ENCODE data around the gene MAPK4. TPM values are rescaled to one million over a fixed set of nuclear protein-coding genes. Genes with fewer than 3 reads are reported as not detected.

Gene MAPK4
- polyA plus RNA-seq, 1 donor = 1.5 TPM

DNA sequence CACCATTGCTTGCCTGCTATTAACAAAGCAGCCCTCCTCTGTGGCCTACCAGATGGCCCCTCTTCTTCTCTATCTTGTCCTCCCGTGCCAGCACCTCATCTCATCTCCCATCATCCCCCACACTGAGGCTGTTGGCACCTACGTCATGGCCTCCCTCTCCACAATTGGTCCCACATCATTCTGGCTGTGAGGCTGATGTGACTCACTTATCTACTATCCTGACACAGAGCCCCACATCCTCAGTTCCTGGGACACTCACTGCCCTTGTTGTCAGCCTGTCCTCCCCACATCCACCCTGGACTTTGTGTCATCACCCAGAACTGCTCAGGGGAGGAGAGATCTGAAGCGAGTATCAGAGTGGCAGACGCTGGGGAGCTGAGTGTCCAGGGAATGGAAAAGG is 157.0 kb downstream of the MAPK4 start:
- no peak for DNase-seq
- Histone ChIP-seq H3K4me1 (ENCODE audit: control insufficient read depth, insufficient read depth, low read length) (no peaks in the 10 kb centered on the region), H3K4me3 (ENCODE audit: low read length) (no peak overlapping the region), H3K27me3 (ENCODE audit: control insufficient read depth, insufficient read depth, low read length) (no peaks in the 10 kb centered on the region), H3K27ac (ENCODE audit: low read length) (no peak overlapping the region), H3K36me3 (ENCODE audit: control insufficient read depth, insufficient read depth, low read length) (no peaks in the 10 kb centered on the region), H3K9me3 (ENCODE audit: control insufficient read depth, low read depth, low read length) (no peaks in the 10 kb centered on the region)
- WGBS (ENCODE audit: insufficient coverage, low lambda C conversion rate) = 80% methylated on average over 2 of the region's 4 CpGs

DNA sequence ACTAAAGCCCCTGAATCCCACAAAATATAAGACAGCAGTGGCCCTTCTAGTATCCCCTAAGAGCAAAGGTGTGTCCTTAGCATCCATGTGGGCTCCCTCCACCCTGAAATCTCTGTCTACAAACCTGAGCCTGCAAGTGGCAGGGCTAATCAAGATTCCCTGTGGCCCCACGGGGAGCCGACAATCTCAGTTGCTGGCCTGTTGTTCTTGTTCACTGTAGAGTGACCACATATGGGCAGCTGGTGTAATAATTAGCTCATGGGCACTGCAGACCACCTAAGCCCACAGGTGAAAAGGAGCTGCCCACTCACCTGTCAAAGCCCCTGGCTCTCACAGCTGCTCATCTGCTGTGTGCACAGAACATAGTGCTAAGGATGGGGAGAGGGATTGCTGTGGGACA is 157.7 kb downstream of the MAPK4 start:
- no peak for DNase-seq
- Histone ChIP-seq H3K9me3 (ENCODE audit: control insufficient read depth, low read depth, low read length) (no peaks in the 10 kb centered on the region), H3K4me3 (ENCODE audit: low read length) (no peak overlapping the region), H3K27ac (ENCODE audit: low read length) (no peak overlapping the region), H3K36me3 (ENCODE audit: control insufficient read depth, insufficient read depth, low read length) (no peaks in the 10 kb centered on the region), H3K27me3 (ENCODE audit: control insufficient read depth, insufficient read depth, low read length) (no peaks in the 10 kb centered on the region), H3K4me1 (ENCODE audit: control insufficient read depth, insufficient read depth, low read length) (no peaks in the 10 kb centered on the region)
- WGBS (ENCODE audit: insufficient coverage, low lambda C conversion rate) = no CpG with 5 or more reads among the region's 2 CpGs

DNA sequence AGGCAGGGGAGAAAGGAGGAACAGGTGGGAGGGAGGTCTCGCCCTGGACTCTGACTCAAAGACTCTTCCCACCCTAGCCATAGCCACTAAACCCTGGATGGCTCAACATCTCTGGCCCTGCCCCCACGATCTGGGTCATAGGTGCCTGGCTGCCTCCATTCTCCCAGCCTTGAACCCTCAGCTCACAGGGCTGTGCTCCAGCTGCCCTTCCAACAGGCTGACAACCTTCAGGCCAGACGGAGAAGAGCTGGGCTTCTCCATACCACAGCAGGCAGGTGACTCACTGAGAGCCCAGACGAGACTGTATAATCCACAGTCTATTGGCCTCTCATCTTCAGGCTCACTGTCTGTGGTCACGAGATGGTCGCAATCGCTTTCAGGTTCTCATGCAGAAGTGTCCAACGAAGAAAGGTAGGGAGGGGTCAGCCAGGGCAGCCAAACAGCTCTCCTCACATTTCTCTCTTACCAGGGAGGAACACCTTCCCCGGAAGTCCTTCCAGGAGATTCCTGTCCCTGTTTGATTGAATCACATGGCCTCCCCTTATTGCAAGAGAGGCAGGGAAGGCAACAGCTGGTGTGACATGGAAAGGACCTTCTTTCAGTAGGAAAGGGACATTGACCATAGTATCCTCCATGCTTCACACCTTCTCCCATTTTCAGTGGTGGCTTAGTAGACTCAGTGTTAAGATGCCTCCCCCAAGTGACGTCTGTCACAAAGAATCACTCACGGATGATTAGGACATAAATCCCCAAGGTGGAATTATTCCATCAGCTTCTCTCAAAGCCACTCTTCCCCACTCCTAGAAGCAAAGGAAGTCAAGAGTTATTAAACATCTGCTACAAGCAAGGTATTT is 159.8 kb downstream of the MAPK4 start:
- Histone ChIP-seq H3K27ac (ENCODE audit: low read length) (no peak overlapping the region), H3K9me3 (ENCODE audit: control insufficient read depth, low read depth, low read length) (no peaks in the 10 kb centered on the region), H3K27me3 (ENCODE audit: control insufficient read depth, insufficient read depth, low read length) (no peaks in the 10 kb centered on the region), H3K4me3 (ENCODE audit: low read length) (no peak overlapping the region), H3K36me3 (ENCODE audit: control insufficient read depth, insufficient read depth, low read length) (no peaks in the 10 kb centered on the region), H3K4me1 (ENCODE audit: control insufficient read depth, insufficient read depth, low read length) (no peaks in the 10 kb centered on the region)
- WGBS (ENCODE audit: insufficient coverage, low lambda C conversion rate) = no CpG with 5 or more reads among the region's 11 CpGs
- peak in 1 of 2 donors; percentile 53 for DNase-seq

DNA sequence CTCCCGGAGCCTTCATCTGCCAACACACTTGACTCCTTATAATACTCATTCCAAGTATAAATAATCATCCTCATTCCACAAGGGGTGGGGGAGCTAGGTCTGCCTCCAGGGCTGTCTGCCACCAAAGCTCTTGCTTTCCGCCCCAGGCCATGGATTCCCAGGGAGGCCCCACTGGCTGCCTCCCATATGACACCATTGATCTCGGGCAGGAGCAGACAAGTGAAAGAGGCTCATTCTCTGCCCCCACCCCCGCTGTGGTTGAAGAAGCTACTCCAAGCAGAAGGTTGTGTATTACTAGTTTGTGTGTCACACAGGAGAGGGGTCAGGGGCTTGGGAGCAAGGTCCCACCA is 160.4 kb downstream of the MAPK4 start:
- no peaks in the 10 kb centered on the region for H3K9me3 ChIP-seq (ENCODE audit: control insufficient read depth, low read depth, low read length)
- DNase-seq = no peak
- H3K27ac ChIP-seq (ENCODE audit: low read length) = no peak overlapping the region
- H3K4me1 ChIP-seq (ENCODE audit: control insufficient read depth, insufficient read depth, low read length) = no peaks in the 10 kb centered on the region
- H3K27me3 ChIP-seq (ENCODE audit: control insufficient read depth, insufficient read depth, low read length) = no peaks in the 10 kb centered on the region
- WGBS (ENCODE audit: insufficient coverage, low lambda C conversion rate) = no CpG with 5 or more reads among the region's 4 CpGs
- no peak overlapping the region for H3K4me3 ChIP-seq (ENCODE audit: low read length)
- H3K36me3 ChIP-seq (ENCODE audit: control insufficient read depth, insufficient read depth, low read length) = no peaks in the 10 kb centered on the region

DNA sequence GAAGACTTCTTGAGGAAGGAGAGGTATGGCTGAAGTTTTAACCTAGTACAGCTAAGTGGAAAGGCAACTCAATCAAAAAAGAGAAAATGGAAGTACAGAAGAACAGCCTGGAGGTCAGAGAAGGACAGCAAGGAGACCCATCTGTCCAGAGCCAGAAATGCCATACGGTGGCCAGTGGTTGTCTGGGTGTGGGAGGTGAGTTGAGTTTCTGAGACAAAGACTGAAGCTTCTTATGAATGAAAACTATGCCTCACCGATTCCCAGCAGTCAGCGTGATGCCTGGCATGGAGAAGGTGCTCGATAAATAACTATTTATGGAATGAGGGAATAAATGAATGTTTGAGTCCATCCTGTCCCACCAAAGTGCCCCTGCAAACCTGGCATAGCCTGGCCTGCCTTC is 161.1 kb downstream of the MAPK4 start:
- no CpG with 5 or more reads among the region's 4 CpGs for WGBS (ENCODE audit: insufficient coverage, low lambda C conversion rate)
- H3K36me3 ChIP-seq (ENCODE audit: control insufficient read depth, insufficient read depth, low read length) = no peaks in the 10 kb centered on the region
- no peaks in the 10 kb centered on the region for H3K4me1 ChIP-seq (ENCODE audit: control insufficient read depth, insufficient read depth, low read length)
- no peak overlapping the region for H3K4me3 ChIP-seq (ENCODE audit: low read length)
- no peak overlapping the region for H3K27ac ChIP-seq (ENCODE audit: low read length)
- DNase-seq = no peak
- H3K9me3 ChIP-seq (ENCODE audit: control insufficient read depth, low read depth, low read length) = no peaks in the 10 kb centered on the region
- no peaks in the 10 kb centered on the region for H3K27me3 ChIP-seq (ENCODE audit: control insufficient read depth, insufficient read depth, low read length)

DNA sequence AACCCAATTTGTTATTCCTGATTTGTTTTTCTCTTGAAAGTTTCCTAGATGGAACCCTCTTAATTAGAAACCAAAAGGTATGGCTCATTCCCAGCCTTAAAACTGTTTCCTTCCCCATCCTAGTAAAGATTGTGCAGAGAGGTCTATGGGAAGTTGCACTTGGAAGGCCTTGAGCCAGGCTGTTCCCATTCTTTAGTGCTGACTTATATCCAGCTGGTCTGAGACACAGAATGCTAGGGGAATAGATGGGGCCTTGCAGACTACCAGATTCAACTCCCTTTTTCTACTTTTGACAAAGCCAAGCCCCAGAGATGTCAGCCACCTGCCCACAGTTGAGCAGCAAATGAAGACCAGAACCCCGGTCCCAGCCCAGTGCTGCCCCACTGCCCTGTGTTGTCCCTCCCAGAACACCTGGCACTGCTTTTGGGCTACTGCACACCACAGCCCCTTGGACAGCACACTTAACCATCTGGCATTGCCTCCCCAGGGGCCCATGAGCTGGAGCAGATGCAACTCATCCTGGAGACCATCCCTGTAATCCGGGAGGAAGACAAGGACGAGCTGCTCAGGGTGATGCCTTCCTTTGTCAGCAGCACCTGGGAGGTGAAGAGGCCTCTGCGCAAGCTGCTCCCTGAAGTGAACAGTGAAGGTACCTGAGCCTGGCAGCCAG is 161.7 kb downstream of the MAPK4 start:
- no peak overlapping the region for H3K4me3 ChIP-seq (ENCODE audit: low read length)
- no CpG with 5 or more reads among the region's 4 CpGs for WGBS (ENCODE audit: insufficient coverage, low lambda C conversion rate)
- H3K9me3 ChIP-seq (ENCODE audit: control insufficient read depth, low read depth, low read length) = no peaks in the 10 kb centered on the region
- DNase-seq = no peak
- H3K4me1 ChIP-seq (ENCODE audit: control insufficient read depth, insufficient read depth, low read length) = no peaks in the 10 kb centered on the region
- H3K36me3 ChIP-seq (ENCODE audit: control insufficient read depth, insufficient read depth, low read length) = no peaks in the 10 kb centered on the region
- no peak overlapping the region for H3K27ac ChIP-seq (ENCODE audit: low read length)
- H3K27me3 ChIP-seq (ENCODE audit: control insufficient read depth, insufficient read depth, low read length) = no peaks in the 10 kb centered on the region

DNA sequence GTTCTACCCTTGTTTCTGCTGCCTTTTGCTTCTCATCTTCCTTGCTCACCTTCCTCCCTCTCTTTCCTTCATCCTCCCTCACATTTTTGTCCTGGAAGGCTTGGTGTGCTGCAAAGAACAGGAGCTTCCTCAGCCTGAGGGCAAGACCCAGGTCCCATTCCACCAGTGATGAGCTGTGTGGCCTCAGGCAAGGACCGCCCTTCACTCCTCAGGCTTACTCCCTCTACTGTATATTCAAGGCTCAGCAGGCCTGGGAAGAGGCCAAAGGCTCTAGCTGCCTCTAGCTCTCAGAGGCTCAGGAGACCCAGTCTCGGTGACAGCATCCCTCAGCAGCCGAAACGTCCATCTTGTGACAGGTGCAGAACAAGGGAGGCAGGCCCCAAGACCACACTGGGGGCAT is 162.4 kb downstream of the MAPK4 start:
- no peak overlapping the region for H3K4me3 ChIP-seq (ENCODE audit: low read length)
- no peak for DNase-seq
- H3K36me3 ChIP-seq (ENCODE audit: control insufficient read depth, insufficient read depth, low read length) = no peaks in the 10 kb centered on the region
- H3K27ac ChIP-seq (ENCODE audit: low read length) = no peak overlapping the region
- peaks cover 6% of the 10 kb centered on the region for H3K4me1 ChIP-seq (ENCODE audit: control insufficient read depth, insufficient read depth, low read length)
- H3K9me3 ChIP-seq (ENCODE audit: control insufficient read depth, low read depth, low read length) = no peaks in the 10 kb centered on the region
- no peaks in the 10 kb centered on the region for H3K27me3 ChIP-seq (ENCODE audit: control insufficient read depth, insufficient read depth, low read length)
- WGBS (ENCODE audit: insufficient coverage, low lambda C conversion rate) = no CpG with 5 or more reads among the region's 4 CpGs

DNA sequence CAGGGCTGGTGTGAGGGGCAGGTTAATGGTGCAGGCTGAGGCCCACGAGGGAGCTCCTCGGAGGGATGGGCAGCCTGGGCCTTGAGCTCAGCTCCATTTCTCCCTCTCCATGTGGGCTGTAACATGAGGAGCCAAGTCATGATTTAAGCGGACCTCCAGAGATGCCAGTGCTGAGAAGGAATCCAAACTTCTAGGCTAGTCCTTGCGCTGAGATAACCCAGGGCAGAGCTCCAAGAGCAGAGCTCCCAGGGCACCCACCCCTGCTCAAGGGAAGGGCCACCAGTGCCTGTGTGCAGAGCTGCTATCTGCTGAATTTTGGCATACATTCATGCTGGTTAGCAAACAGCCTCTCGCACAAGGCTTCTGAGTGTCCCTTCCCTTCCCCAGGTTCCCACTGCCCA is 164.9 kb downstream of the MAPK4 start:
- Histone ChIP-seq H3K36me3 (ENCODE audit: control insufficient read depth, insufficient read depth, low read length) (no peaks in the 10 kb centered on the region), H3K9me3 (ENCODE audit: control insufficient read depth, low read depth, low read length) (peaks cover 3% of the 10 kb centered on the region), H3K27ac (ENCODE audit: low read length) (no peak overlapping the region), H3K4me3 (ENCODE audit: low read length) (no peak overlapping the region), H3K27me3 (ENCODE audit: control insufficient read depth, insufficient read depth, low read length) (no peaks in the 10 kb centered on the region), H3K4me1 (ENCODE audit: control insufficient read depth, insufficient read depth, low read length) (peaks cover 23% of the 10 kb centered on the region)
- no CpG with 5 or more reads among the region's 5 CpGs for WGBS (ENCODE audit: insufficient coverage, low lambda C conversion rate)
- DNase-seq = no peak

DNA sequence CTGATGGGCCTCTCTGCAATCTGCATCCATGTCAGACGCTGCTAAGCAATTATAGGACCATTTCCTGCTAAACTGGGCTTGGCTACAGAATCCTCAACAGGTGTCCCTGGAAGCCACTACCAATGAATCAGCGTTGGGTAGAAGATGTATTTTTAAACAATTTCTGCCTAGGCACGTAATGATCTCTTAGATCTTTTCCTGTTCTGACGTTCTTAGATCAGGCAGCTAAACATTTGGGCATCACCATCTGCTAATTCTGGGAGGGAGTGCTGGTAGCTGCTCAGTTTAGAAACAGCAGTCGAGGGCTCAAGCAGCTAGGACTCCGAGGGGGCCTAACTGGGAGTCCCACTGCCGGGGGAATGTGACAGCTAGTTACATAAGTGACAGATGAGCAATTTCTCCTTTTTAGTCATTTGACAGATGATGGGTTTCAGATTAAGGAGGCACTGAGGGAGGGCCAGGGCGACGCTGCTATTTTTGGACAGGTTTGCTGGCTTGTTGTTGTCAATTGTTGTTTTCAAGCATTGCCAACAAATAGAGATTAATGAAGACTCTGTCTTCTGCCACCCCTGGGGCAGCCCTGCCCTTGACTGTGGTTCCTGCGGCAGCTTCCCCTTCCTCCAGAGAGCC is 167.2 kb downstream of the MAPK4 start:
- Histone ChIP-seq H3K9me3 (ENCODE audit: control insufficient read depth, low read depth, low read length) (peaks cover 3% of the 10 kb centered on the region), H3K4me1 (ENCODE audit: control insufficient read depth, insufficient read depth, low read length) (peaks cover 23% of the 10 kb centered on the region), H3K36me3 (ENCODE audit: control insufficient read depth, insufficient read depth, low read length) (no peaks in the 10 kb centered on the region), H3K27ac (ENCODE audit: low read length) (peak overlapping the region; percentile 45), H3K4me3 (ENCODE audit: low read length) (no peak overlapping the region), H3K27me3 (ENCODE audit: control insufficient read depth, insufficient read depth, low read length) (no peaks in the 10 kb centered on the region)
- peak in 1 of 2 donors; percentile 65 for DNase-seq
- no CpG with 5 or more reads among the region's 10 CpGs for WGBS (ENCODE audit: insufficient coverage, low lambda C conversion rate)

DNA sequence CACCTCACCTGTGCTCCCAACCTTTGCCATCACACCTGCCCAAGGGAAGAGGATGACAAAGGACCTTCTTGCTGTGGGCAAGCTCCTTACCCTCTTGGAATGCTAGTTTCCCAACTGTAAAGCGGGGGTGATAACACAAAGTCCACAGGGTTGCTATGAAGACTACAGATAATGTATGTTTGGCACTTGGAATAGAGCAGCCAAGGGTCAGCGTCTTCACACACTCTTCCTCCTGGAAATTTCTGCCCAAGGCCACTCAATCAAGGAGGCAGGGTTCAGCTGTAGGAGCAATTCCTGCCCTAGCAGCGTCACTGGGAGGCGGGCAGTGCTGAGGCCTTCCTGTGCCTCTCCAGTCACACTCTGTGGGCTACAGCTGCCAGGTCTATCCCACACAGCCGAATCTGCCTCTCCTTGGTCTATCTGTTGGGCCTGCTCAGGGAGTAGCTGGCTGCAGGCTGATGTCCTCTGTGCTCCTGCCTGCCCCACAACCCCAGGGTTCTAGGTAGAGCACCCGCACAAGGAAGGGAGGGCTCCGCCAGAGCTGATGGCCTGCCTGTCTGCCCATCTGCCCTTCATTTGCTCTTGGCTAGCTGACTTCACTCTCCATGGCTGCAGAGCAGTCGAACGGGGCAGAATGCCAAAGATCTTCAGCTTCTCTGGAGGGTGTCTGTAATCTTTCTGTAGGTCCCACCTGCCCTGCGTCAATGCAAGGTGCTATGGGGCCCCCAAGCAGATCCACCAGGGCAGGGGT is 168.0 kb downstream of the MAPK4 start:
- no peaks in the 10 kb centered on the region for H3K36me3 ChIP-seq (ENCODE audit: control insufficient read depth, insufficient read depth, low read length)
- H3K27ac ChIP-seq (ENCODE audit: low read length) = peak overlapping the region; percentile 73
- peaks cover 3% of the 10 kb centered on the region for H3K9me3 ChIP-seq (ENCODE audit: control insufficient read depth, low read depth, low read length)
- H3K4me1 ChIP-seq (ENCODE audit: control insufficient read depth, insufficient read depth, low read length) = peaks cover 23% of the 10 kb centered on the region
- peak; percentile 88 to 93 for DNase-seq
- H3K27me3 ChIP-seq (ENCODE audit: control insufficient read depth, insufficient read depth, low read length) = no peaks in the 10 kb centered on the region
- H3K4me3 ChIP-seq (ENCODE audit: low read length) = no peak overlapping the region
- no CpG with 5 or more reads among the region's 10 CpGs for WGBS (ENCODE audit: insufficient coverage, low lambda C conversion rate)
